Stimulated activated CD4-positive, alpha-beta T cell treated with anti-CD3 and anti-CD28 coated beads, Interleukin-4, amount 100 ng/mL, for 1 hour (primary cell): ENCODE measurements around the gene PLA2R1.
"Not testable (repeated sequence)": the region's sequence is repeated elsewhere in the genome, so short reads cannot be mapped to it uniquely, and the experiment has no call there.

Experiments
- DNase-seq: peaks from one replicate; pipeline ENCODE4 v3.0.0-alpha.2; 2020

PLA2R1 gene

GRCh38 chr2:159976527-159977160 lies 85.8 kb downstream of the PLA2R1 start:
- DNase-seq, result no peak

GRCh38 chr2:159973325-159973724 lies 89.1 kb downstream of the PLA2R1 start:
- no peak for DNase-seq

GRCh38 chr2:159971365-159972152 lies 90.9 kb downstream of the PLA2R1 start:
- no peak for DNase-seq

- not testable (repeated sequence) for DNase-seq
These were observed 91.9 kb downstream of the PLA2R1 start for GRCh38 chr2:159970548-159970947.

GRCh38 chr2:159968279-159968900 lies 94.0 kb downstream of the PLA2R1 start:
- DNase-seq, result no peak

- no peak for DNase-seq
These were observed 98.7 kb downstream of the PLA2R1 start for GRCh38 chr2:159963700-159964099.

GRCh38 chr2:159962513-159962912 lies 99.9 kb downstream of the PLA2R1 start:
- DNase-seq, result not testable (repeated sequence)

GRCh38 chr2:159961451-159961850 lies 101.0 kb downstream of the PLA2R1 start:
- no peak for DNase-seq

GRCh38 chr2:159961037-159961436 lies 101.4 kb downstream of the PLA2R1 start:
- no peak for DNase-seq

- no peak for DNase-seq
These were observed 102.0 kb downstream of the PLA2R1 start for GRCh38 chr2:159960414-159960813.

- DNase-seq, result no peak
These were observed 103.3 kb downstream of the PLA2R1 start for GRCh38 chr2:159959136-159959535.

- DNase-seq, result no peak
These were observed 109.1 kb downstream of the PLA2R1 start for GRCh38 chr2:159953136-159953823.

GRCh38 chr2:159946326-159946999 lies 116.0 kb downstream of the PLA2R1 start:
- DNase-seq, result no peak

GRCh38 chr2:159944874-159945273 lies 117.5 kb downstream of the PLA2R1 start:
- no peak for DNase-seq

GRCh38 chr2:159942146-159942545 lies 120.3 kb downstream of the PLA2R1 start:
- no peak for DNase-seq

- DNase-seq, result no peak
These were observed 120.7 kb downstream of the PLA2R1 start for GRCh38 chr2:159941729-159942128.

- no peak for DNase-seq
These were observed 122.5 kb downstream of the PLA2R1 start for GRCh38 chr2:159939946-159940345.

- no peak for DNase-seq
These were observed 124.0 kb downstream of the PLA2R1 start for GRCh38 chr2:159938395-159938794.

- DNase-seq, result no peak
These were observed 125.9 kb downstream of the PLA2R1 start for GRCh38 chr2:159936471-159936870.

- no peak for DNase-seq
These were observed 128.7 kb downstream of the PLA2R1 start for GRCh38 chr2:159933727-159934049.

GRCh38 chr2:159933040-159933726 lies 129.2 kb downstream of the PLA2R1 start:
- no peak for DNase-seq

GRCh38 chr2:159926695-159927094 lies 135.7 kb downstream of the PLA2R1 start:
- no peak for DNase-seq
